Measurements from ENCODE around the gene TPRX2.
"Not testable (repeated sequence)": the region's sequence is repeated elsewhere in the genome, so short reads cannot be mapped to it uniquely, and the experiment has no call there.

The TPRX2 gene

GRCh38 chr19:47863514-47863936 is 4.5 kb downstream of the TPRX2 start:
- peak; percentile 53 for DNase-seq

GRCh38 chr19:47865166-47865565 is 6.1 kb downstream of the TPRX2 start:
- DNase-seq = no peak

GRCh38 chr19:47878906-47879305 is 19.9 kb downstream of the TPRX2 start:
- DNase-seq = no peak

- DNase-seq = not testable (repeated sequence)
Observed at GRCh38 chr19:47879385-47879784, 20.4 kb downstream of the TPRX2 start.

- no peak for DNase-seq
Observed at GRCh38 chr19:47881757-47882156, 22.7 kb downstream of the TPRX2 start.

GRCh38 chr19:47882890-47883289 is 23.9 kb downstream of the TPRX2 start:
- no peak for DNase-seq

- DNase-seq = no peak
Observed at GRCh38 chr19:47885067-47885463, 26.0 kb downstream of the TPRX2 start.

- DNase-seq = no peak
Observed at GRCh38 chr19:47886010-47886559, 27.1 kb downstream of the TPRX2 start, which contains the start of gene SULT2A1. Gene SULT2A1 (minus strand): TSS chr19:47886315. CDS start chr19:47886257, 58 bp downstream.

GRCh38 chr19:47890865-47891621 is 32.0 kb downstream of the TPRX2 start:
- no peak for DNase-seq

GRCh38 chr19:47891622-47891922 is 32.5 kb downstream of the TPRX2 start:
- no peak for DNase-seq

- no peak for DNase-seq
Observed at GRCh38 chr19:47891923-47892666, 33.1 kb downstream of the TPRX2 start.

- DNase-seq = no peak
Observed at GRCh38 chr19:47895165-47895782, 36.2 kb downstream of the TPRX2 start.

- no peak for DNase-seq
Observed at GRCh38 chr19:47896019-47896418, 37.0 kb downstream of the TPRX2 start.

- DNase-seq = no peak
Observed at GRCh38 chr19:47896773-47897172, 37.7 kb downstream of the TPRX2 start.

GRCh38 chr19:47897861-47898260 is 38.8 kb downstream of the TPRX2 start:
- DNase-seq = no peak

- DNase-seq = no peak
Observed at GRCh38 chr19:47899335-47899734, 40.3 kb downstream of the TPRX2 start.

GRCh38 chr19:47901370-47901769 is 42.3 kb downstream of the TPRX2 start:
- no peak for DNase-seq

GRCh38 chr19:47909350-47909749 is 50.3 kb downstream of the TPRX2 start:
- DNase-seq = peak; percentile 62

GRCh38 chr19:47910191-47910590 is 51.2 kb downstream of the TPRX2 start:
- not testable (repeated sequence) for DNase-seq
